Coronary artery (tissue), 2 donors: ENCODE measurements around the gene MTCH1.

Experiments
- DNase-seq: peaks from one replicate; pipeline ENCODE4 v3.0.0-alpha.2; 2017; ENCODE audit warnings: low spot score
- H3K27ac ChIP-seq, 2 donors: fragments of 200-600 bp; sonication (generic); one replicate each; pipeline ENCODE4 v1.5.1; 2016 to 2019
- H3K4me3 ChIP-seq: fragments of 200-600 bp; sonication (generic); 2 replicates; pipeline ENCODE4 v1.5.1; 2016; ENCODE audit warnings: mild to moderate bottlenecking, moderate library complexity
- TF ChIP-seq, protein P1 (sequence below): fragments of 200-600 bp; sonication (generic); IDR thresholded peaks from one replicate; pipeline ENCODE4 v1.5.1; 2019; ENCODE audit warnings: antibody characterized with exemption

Gene MTCH1

DNA sequence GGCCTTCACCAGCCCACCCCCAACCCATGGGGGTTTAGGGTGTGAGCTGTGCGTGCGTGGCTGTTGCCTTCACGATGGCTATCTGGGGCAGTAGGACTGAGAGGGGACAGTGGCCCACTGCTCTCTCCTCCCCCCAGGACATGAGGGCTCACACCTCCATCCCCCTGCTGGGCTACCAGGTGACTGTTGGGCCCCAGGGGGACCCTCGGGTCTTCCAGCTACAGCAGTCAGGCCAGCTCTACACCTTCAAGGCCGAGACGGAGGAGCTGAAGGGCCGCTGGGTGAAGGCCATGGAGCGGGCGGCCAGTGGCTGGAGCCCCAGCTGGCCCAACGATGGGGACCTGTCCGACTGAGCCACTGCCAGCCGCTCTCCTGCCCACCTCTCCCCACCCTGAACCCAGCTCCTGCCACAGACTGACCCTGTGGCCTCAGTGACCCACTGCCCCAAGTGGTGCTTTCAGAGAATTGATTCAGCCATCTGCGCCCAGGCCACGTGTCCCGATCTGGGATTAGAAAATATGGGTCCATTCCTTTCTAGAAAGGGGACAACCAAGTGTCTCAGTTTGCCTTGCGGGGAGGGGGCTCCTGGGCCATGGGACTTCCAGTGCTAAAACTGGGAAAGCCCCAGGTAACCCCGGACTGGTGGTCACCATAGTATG lies 41.9 kb upstream of the MTCH1 start:
- DNase-seq, result no peak
- TF ChIP-seq, protein P1, sequence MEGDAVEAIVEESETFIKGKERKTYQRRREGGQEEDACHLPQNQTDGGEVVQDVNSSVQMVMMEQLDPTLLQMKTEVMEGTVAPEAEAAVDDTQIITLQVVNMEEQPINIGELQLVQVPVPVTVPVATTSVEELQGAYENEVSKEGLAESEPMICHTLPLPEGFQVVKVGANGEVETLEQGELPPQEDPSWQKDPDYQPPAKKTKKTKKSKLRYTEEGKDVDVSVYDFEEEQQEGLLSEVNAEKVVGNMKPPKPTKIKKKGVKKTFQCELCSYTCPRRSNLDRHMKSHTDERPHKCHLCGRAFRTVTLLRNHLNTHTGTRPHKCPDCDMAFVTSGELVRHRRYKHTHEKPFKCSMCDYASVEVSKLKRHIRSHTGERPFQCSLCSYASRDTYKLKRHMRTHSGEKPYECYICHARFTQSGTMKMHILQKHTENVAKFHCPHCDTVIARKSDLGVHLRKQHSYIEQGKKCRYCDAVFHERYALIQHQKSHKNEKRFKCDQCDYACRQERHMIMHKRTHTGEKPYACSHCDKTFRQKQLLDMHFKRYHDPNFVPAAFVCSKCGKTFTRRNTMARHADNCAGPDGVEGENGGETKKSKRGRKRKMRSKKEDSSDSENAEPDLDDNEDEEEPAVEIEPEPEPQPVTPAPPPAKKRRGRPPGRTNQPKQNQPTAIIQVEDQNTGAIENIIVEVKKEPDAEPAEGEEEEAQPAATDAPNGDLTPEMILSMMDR, result no peak
- Histone ChIP-seq H3K4me3 (no peak overlapping the region), H3K27ac (no peak overlapping the region)

DNA sequence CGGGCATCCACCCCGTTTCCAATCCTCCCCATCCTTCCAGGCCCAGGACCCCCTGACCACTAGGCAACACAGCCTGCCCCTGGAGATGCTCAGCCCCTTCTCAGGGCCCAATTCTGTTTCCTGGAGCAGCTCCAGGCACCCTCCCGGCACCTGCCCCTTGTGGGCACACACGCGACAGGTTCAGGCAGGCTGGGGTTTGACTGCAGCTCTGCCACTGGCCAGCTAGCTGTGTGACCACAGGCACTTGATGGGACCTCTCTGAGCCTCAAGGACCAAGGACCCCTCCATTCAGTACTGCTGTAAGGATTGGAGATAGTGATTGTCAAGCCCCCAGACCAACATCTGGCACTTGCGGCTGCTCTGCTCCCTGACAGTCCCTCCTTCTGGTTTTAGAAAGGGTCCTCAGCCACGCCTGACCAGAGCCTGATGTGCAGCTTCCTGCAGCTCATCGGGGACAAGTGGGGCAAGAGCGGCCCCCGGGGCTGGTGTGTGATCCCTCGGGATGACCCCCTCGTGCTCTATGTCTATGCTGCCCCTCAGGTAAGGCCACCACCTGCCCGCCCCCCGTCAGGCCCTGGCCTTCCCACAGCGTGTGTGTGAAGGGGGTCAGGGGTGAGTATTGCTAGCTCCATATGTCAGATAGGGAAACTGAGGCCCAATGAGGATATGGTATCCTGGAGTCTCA lies 41.2 kb upstream of the MTCH1 start:
- DNase-seq, result no peak
- TF ChIP-seq, protein P1, result no peak
- no peak overlapping the region for H3K4me3 ChIP-seq
- no peak overlapping the region for H3K27ac ChIP-seq

DNA sequence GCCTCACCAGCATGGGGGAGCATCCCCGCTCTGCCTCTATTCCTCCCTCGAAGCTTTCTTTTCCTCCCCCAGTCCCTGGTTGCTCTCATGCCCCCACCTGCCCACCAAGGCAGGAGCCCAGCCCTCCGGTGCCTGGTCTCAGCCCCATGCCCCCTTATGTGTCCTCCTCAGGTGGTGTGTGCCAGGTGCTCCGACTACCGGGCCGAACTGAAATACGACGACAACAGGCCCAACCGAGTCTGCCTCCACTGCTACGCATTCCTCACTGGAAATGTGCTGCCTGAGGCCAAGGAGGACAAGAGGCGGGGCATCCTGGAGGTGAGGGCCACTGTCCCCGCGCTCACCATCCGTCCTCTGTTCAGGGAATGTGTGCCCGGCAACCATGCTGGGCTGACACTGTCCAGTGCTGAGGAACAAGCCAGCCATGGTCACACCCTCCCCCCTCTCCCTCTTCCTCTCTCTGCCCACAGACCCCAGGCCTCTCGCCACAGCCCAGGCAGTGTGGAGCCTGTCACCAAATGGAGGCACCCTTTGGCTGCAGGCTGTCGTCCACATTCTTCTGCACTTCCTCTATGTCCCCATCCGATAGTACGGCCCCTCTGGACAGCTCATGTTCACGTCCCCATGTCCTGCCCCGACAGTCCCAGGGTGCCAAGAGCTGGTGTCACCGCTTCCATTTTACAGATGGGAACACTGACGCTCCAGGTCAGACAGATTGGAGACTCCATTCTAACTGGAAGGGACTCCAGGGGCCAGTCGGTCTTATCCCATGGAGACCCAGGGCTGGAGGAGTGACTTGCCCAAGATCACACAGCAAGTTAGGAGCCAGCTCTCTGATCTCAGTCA lies 39.8 kb upstream of the MTCH1 start:
- Histone ChIP-seq H3K4me3 (no peak overlapping the region), H3K27ac (no peak overlapping the region)
- no peak for DNase-seq
- TF ChIP-seq, protein P1, result no peak

DNA sequence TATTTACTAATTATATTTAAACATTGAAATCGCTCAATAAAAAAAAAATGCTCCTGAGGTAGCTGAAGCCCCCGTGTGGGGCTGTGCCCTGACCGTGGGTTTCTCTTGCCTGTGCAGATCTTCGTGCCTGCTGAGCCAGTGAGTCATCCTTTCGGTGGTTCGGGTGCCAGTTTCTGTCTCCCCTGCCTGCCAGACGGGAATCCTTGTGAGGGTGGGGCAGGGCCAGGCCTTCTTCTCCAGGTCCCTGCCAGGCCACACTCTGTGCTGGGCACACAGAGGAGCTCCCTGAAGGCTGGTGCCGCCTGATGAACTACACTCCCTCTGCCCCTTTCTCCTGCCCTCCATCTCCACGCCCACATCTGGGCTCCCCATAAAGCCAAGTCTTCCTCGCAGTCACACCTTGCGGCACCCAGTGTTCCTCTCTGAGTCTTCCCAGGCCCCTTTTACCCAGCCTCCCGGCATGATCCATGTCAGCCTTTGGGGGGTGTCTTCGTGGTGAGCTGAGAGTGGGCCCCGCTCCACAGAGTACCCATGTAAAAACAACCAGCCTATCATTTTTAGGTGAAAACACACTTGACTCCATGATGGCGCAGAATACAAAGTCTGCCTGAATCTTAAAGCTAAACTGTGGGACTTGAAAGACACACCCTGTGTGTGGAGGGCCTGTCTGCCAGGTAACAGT lies 38.8 kb upstream of the MTCH1 start:
- no peak for DNase-seq
- Histone ChIP-seq H3K27ac (no peak overlapping the region), H3K4me3 (no peak overlapping the region)
- TF ChIP-seq, protein P1, result no peak

DNA sequence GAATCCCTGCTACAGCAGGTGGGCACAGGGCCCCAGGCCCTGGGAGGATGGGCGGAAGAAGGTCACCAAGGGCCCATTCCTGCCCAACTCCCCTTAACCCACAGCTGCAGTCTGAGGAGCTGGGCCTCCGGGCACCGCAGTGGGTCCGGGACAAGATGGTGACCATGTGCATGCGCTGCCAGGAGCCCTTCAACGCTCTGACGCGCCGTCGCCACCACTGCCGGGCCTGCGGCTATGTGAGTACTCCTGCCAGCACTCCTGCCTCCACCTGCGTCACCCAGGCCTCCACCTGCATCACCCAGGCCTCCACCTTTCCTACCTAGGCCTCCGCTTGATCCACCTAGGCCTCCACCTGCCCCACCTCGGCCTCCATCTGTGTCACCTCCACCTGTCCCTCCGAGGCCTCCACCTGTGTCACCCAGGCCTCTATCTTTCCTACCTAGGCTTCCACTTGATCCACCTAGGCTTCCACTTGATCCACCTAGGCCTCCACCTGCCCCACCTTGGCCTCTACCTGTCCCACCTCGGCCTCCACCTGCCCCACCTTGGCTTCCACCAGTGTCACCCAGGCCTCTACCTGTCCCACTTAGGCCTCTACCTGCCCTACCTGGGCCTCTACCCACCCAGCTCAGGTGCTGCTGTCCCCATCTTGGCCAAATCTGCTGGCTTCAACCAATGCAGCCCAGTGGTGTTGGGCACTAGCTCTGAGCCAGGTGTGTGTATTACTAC lies 36.3 kb upstream of the MTCH1 start:
- TF ChIP-seq, protein P1, result no peak
- Histone ChIP-seq H3K4me3 (no peak overlapping the region), H3K27ac (no peak overlapping the region)
- DNase-seq, result no peak

DNA sequence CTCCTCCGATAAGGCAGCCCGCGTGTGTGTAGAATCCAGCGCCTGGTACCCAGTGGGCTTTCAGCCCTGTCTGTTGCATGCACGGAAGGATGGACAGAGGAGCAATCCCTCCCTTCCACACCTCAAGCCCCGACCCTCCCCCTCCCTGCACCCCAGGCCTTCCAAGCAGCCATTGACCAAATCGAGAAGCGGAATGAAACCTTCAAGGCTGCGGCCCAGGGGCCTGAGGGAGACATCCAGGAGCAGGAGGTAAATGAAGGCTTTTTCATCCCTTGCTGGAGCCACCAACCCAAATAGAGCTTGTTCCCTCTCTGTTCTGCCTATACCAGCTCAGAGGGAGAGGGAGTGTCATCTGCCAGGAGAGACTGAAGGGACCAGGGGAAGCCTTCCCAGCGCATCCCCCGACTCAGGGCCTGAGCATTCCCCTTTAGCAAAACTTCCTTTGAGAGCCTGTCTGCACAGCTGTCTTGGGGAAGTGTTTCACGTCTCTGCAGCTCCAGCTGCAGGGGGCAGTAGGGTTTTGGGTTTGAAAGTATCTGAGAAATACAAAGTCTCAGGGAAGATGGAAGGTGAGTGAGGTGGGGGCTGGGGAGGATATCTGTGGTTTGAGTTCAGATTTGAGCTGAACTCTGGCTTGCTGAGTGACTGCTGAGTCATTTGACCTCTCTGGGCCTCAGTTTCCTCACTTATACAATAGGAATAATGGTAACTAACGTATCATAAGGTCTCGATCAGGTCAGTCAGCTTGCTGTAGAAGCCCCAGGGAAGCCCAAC lies 35.5 kb upstream of the MTCH1 start:
- Histone ChIP-seq H3K4me3 (no peak overlapping the region), H3K27ac (no peak overlapping the region)
- TF ChIP-seq, protein P1, result no peak
- no peak for DNase-seq
